SK-N-SH (cell line): ENCODE results near the gene ATXN7. TPM values are rescaled to one million over a fixed set of nuclear protein-coding genes. Genes with fewer than 3 reads are reported as not detected.

Source experiments
- CTCF ChIA-PET: fragments of 300-600, 350-600 bp; formaldehyde crosslinking; extraction: SDS; loops from one replicate; lab custom pipeline; 2021; lab: Yijun Ruan, JAX
- POLR2A ChIA-PET: fragments of 350-600 bp; sonication (Branson Sonifier 250); formaldehyde crosslinking; extraction: SDS; loops from one replicate; lab custom pipeline; 2020; ENCODE audit warnings: antibody characterized with exemption, inconsistent platforms; lab: Yijun Ruan, JAX
- DNase-seq: peaks from one replicate; pipeline ENCODE4 v3.0.0; 2012
- H2AFZ ChIP-seq: fragments of 200-600 bp; sonication (generic); 2 replicates; pipeline ENCODE4 v1.8.1; 2016; ENCODE audit warnings: antibody characterized with exemption, mild to moderate bottlenecking, low read depth
- H3F3A ChIP-seq: fragments of 200-600 bp; sonication (generic); replicated peaks from 2 replicates; pipeline ENCODE3; 2016; ENCODE audit warnings: antibody characterized with exemption, mild to moderate bottlenecking; ENCODE audit not compliant: insufficient read depth
- H3K27ac ChIP-seq, 2 experiments: fragments of 200-500 bp in 1 of 2; fragments of 200-600 bp in 1 of 2; sonication (Bioruptor generic) in 1 of 2; sonication (generic), shearing (Covaris generic) in 1 of 2; 2 replicates each; pipeline versions ENCODE4 v1.5.1 to v1.6.1; 2014 to 2016; ENCODE audit warnings: low read depth in 2 of 2, inconsistent platforms in 1 of 2, low read length in 1 of 2, mild to moderate bottlenecking in 1 of 2, mixed read lengths in 1 of 2
- H3K27me3 ChIP-seq: fragments of 200-600 bp; sonication (generic), shearing (Covaris generic); 2 replicates; pipeline ENCODE4 v1.6.1; 2016; ENCODE audit warnings: mixed run types; ENCODE audit not compliant: insufficient read depth
- H3K36me3 ChIP-seq, 2 experiments: fragments of 200-500 bp in 1 of 2; fragments of 200-600 bp in 1 of 2; sonication (Bioruptor generic) in 1 of 2; sonication (generic) in 1 of 2; replicated peaks in 1 of 2; 2 replicates each; pipeline versions ENCODE3 to v1.5.1; 2014 to 2016; ENCODE audit warnings: low read length in 1 of 2, mild to moderate bottlenecking in 1 of 2; ENCODE audit not compliant: insufficient read depth in 2 of 2, control insufficient read depth in 1 of 2
- H3K4me1 ChIP-seq, 2 experiments: fragments of 200-500 bp in 1 of 2; fragments of 200-600 bp in 1 of 2; sonication (Bioruptor generic) in 1 of 2; sonication (generic), shearing (Covaris generic) in 1 of 2; 2 replicates each; pipeline versions ENCODE4 v1.5.1 to v1.6.1; 2014 to 2016; ENCODE audit warnings: low read depth in 1 of 2, low read length in 1 of 2, mixed run types in 1 of 2; ENCODE audit not compliant: insufficient read depth in 2 of 2, control insufficient read depth in 1 of 2
- H3K4me2 ChIP-seq: fragments of 200-600 bp; sonication (generic), shearing (Covaris generic); 2 replicates; pipeline ENCODE4 v1.6.1; 2017; ENCODE audit warnings: mixed run types
- H3K4me3 ChIP-seq, 2 experiments: fragments of 200-500 bp in 1 of 2; fragments of 200-600 bp in 1 of 2; sonication (Bioruptor generic) in 1 of 2; sonication (generic), shearing (Covaris generic) in 1 of 2; 2 replicates each; pipeline versions ENCODE4 v1.5.1 to v1.8.1; 2014 to 2016; ENCODE audit warnings: low read depth in 2 of 2, inconsistent platforms in 1 of 2, low read length in 1 of 2, mild to moderate bottlenecking in 1 of 2, mixed read lengths in 1 of 2, moderate library complexity in 1 of 2
- H3K79me2 ChIP-seq: fragments of 200-600 bp; sonication (generic); 2 replicates; pipeline ENCODE4 v1.8.1; 2017; ENCODE audit warnings: mild to moderate bottlenecking; ENCODE audit not compliant: insufficient read depth
- H3K9ac ChIP-seq: fragments of 200-600 bp; sonication (generic); 2 replicates; pipeline ENCODE4 v1.6.1; 2017; ENCODE audit warnings: mixed run types
- H3K9me2 ChIP-seq: fragments of 200-600 bp; sonication (generic); 2 replicates; pipeline ENCODE4 v1.6.1; 2017; ENCODE audit warnings: mixed run types
- H3K9me3 ChIP-seq: fragments of 200-600 bp; sonication (generic); 2 replicates; pipeline ENCODE4 v1.6.1; 2017; ENCODE audit warnings: mixed run types, mild to moderate bottlenecking, moderate library complexity
- H4K20me1 ChIP-seq: fragments of 200-600 bp; sonication (generic); 2 replicates; pipeline ENCODE4 v1.6.1; 2017; ENCODE audit warnings: mild to moderate bottlenecking, mixed run types; ENCODE audit not compliant: insufficient read depth
- ELF1 ChIP-seq: IDR thresholded peaks from 2 replicates; pipeline ENCODE4 v1.4.0; 2012
- EP300 ChIP-seq, 2 experiments: IDR thresholded peaks; 2 replicates each; pipeline versions ENCODE4 v1.4.0 to v1.6.1; 2012; ENCODE audit warnings: borderline replicate concordance in 1 of 2, low read depth in 1 of 2, low read length in 1 of 2
- FOSL2 ChIP-seq: IDR thresholded peaks from 2 replicates; pipeline ENCODE4 v1.4.0; 2012; ENCODE audit warnings: low read depth, mild to moderate bottlenecking, moderate library complexity, borderline replicate concordance
- GATA2 ChIP-seq: sonication (generic); formaldehyde crosslinking; IDR thresholded peaks from 2 replicates; pipeline ENCODE4 v1.5.0; 2020; ENCODE audit warnings: mild to moderate bottlenecking, missing genetic modification reagents
- MAX ChIP-seq: IDR thresholded peaks from 2 replicates; pipeline ENCODE4 v1.4.0; 2012; ENCODE audit warnings: low read depth
- MEF2A ChIP-seq: IDR thresholded peaks from 2 replicates; pipeline ENCODE4 v1.4.0; 2012; ENCODE audit warnings: low read depth, borderline replicate concordance
- POLR2AphosphoS5 ChIP-seq: IDR thresholded peaks from 2 replicates; pipeline ENCODE4 v1.6.1; 2012; ENCODE audit warnings: low read depth, low read length
- RAD21 ChIP-seq: IDR thresholded peaks from 2 replicates; pipeline ENCODE4 v1.6.1; 2012; ENCODE audit warnings: mild to moderate bottlenecking, low read length
- REST ChIP-seq: IDR thresholded peaks from 2 replicates; pipeline ENCODE4 v1.6.1; 2012; ENCODE audit warnings: mild to moderate bottlenecking, low read depth, low read length, moderate library complexity
- RFX5 ChIP-seq: IDR thresholded peaks from 2 replicates; pipeline ENCODE4 v1.6.1; 2012; ENCODE audit warnings: mild to moderate bottlenecking, improper control_type of control experiment, low read length
- SMC3 ChIP-seq: IDR thresholded peaks from 2 replicates; pipeline ENCODE4 v1.6.1; 2012; ENCODE audit warnings: low read depth, low read length, improper control_type of control experiment
- TAF1 ChIP-seq: IDR thresholded peaks from 2 replicates; pipeline ENCODE4 v1.6.1; 2012; ENCODE audit warnings: low read depth, mild to moderate bottlenecking, low read length, moderate library complexity, borderline replicate concordance
- TCF12 ChIP-seq: IDR thresholded peaks from 2 replicates; pipeline ENCODE4 v1.4.0; 2012
- TEAD4 ChIP-seq: IDR thresholded peaks from 2 replicates; pipeline ENCODE4 v1.4.0; 2012; ENCODE audit warnings: mild to moderate bottlenecking, borderline replicate concordance; ENCODE audit not compliant: insufficient read depth
- USF1 ChIP-seq: IDR thresholded peaks from 2 replicates; pipeline ENCODE4 v1.4.0; 2012; ENCODE audit warnings: low read depth, borderline replicate concordance
- YY1 ChIP-seq: IDR thresholded peaks from 2 replicates; pipeline ENCODE4 v1.4.0; 2012; ENCODE audit warnings: low read depth, mild to moderate bottlenecking
- ZBTB33 ChIP-seq: IDR thresholded peaks from 2 replicates; pipeline ENCODE4 v1.4.0; 2012; ENCODE audit warnings: low read depth, borderline replicate concordance
- WGBS: methylation state at CpG from one replicate; pipeline ENCODE4 v1.1.6; 2017; ENCODE audit warnings: low lambda C conversion rate; 5-methylcytosine and 5-hydroxymethylcytosine counted together
- polyA plus RNA-seq, 3 experiments: library from polyadenylated mRNA; depleted of rRNA; stranded (reverse); fragments of >200 nt; gene quantifications; 2 replicates each; pipeline ENCODE4 v1.2.3, GENCODE V29; 2012
- TF ChIP-seq, protein P1 (sequence below): fragments of 150-350 bp; IDR thresholded peaks from 2 replicates; pipeline ENCODE4 v1.6.1; 2017; ENCODE audit warnings: antibody characterized with exemption, low read length, low read depth, borderline replicate concordance

Gene ATXN7
- polyA plus RNA-seq, 1 of the 3 experiments (the other 2 are of a cell fraction) = 6.2 TPM

DNA sequence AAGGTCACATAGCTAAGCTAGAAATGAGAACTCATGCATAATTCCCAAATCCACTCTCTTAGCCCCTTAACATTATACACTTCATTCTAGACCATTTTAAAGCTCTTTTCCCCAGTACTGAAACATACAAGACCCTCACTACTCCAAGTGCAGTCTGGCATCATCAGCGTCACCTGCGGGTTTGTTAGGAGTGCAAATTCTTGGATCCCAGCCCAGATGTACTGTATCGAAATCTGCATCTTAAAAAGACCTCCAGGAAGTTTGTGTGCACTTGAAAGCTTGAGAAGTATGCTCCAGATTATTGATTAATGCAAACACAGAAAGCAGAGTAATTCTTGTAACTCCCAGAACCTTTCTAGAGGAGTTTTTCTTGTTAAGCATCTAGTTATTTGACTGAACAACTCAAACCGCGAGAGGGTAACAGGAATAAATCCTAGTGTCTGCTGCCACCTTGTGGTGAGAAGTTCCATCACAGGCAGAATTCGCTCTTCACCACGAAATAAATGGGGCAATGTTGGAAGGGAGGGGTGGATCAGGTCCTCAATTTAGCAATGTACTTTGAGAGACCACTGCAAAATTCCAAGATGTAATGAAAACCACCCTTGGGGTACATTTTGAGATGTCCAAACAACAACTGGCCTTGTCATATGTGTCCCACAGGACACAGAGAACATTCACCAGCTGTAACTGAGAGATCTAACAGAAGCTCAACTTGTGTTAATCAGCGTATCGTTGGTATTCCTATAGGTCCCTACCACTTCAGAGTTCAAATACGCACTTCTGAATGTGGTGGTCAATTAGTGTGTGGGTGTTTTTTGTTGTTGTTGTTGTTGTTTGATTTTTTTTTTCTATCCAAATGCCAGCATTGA lies 45.2 kb upstream of the ATXN7 start (continued):
- 0 out of 2 replicates have a peak, but pooled peaks have one; percentile 22 for TF ChIP-seq RFX5
- no peak for TF ChIP-seq ZBTB33
- TF ChIP-seq MEF2A = no peak
- TF ChIP-seq MAX = no peak
- no peak for TF ChIP-seq EP300 (IDR thresholded peaks at IDR 0.05; ENCODE audit: borderline replicate concordance in 1 of 2, low read depth in 1 of 2, low read length in 1 of 2)
- TF ChIP-seq ELF1 = no peak
- no peak for TF ChIP-seq FOSL2
- no peak for TF ChIP-seq USF1

DNA sequence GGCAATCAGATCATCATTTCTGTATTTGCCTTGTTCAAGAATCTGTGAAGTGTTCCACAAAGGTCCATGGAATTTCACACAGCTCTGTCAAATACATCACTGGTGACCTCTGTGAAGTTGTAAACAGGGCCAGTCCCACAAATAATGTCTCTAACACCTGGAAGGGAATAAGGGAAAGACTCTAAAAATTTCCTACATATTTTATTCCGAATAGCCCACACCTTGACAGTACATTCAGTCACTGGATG lies 44.6 kb upstream of the ATXN7 start, which contains the start of gene C3orf49:
Gene C3orf49 (plus strand): TSS at position 149 of the 248 bp plus-strand sequence. CDS start 173 bp downstream, outside the sequence.
- Histone ChIP-seq H3K9me2 (no peaks in the 10 kb centered on the region), H3K4me2 (no peak within 1 kb of the TSS), H3K9ac (no peak within 1 kb of the TSS), H3K4me3 (no peak within 1 kb of the TSS; a peak in 1 of 4 replicates), H3K79me2 (no peaks in the 10 kb centered on the region), H3K4me1 (peaks cover 0 to 3% of the 10 kb centered on the region in 2 experiments; a peak in 2 of 4 replicates)
- WGBS = 100% methylated on average over 1 of the region's 1 CpG
- ChIA-PET CTCF (interaction anchor here (0.6 to 17.2 kb wide), 30 partner anchors 11 to 475 kb away, joined by 3 to 444 read pairs (median 4); partner anchors contain the start of genes ATXN7, SNTN and THOC7), POLR2A (interaction anchor here (0.6 to 1.0 kb wide), 2 partner anchors 469 to 475 kb away, joined by 3 read pairs; no protein-coding TSS in a partner anchor)
- TF ChIP-seq SMC3 (no peak), TCF12 (no peak), YY1 (no peak), MAX (no peak), EP300 (IDR thresholded peaks at IDR 0.05; ENCODE audit: borderline replicate concordance in 1 of 2, low read depth in 1 of 2, low read length in 1 of 2) (no peak), REST (no peak), TAF1 (no peak), RAD21 (no peak), POLR2AphosphoS5 (no peak), GATA2 (CRISPR knock-in tag) (no peak), TEAD4 (no peak)
- TF ChIP-seq, protein P1, sequence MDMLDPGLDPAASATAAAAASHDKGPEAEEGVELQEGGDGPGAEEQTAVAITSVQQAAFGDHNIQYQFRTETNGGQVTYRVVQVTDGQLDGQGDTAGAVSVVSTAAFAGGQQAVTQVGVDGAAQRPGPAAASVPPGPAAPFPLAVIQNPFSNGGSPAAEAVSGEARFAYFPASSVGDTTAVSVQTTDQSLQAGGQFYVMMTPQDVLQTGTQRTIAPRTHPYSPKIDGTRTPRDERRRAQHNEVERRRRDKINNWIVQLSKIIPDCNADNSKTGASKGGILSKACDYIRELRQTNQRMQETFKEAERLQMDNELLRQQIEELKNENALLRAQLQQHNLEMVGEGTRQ = no peak
- TF ChIP-seq, all 33 proteins: peak for 0
- Histone ChIP-seq H4K20me1 (no peaks in the 10 kb centered on the region), H3K9me3 (no peaks in the 10 kb centered on the region), H3F3A (peaks cover 5% of the 10 kb centered on the region), H3K27ac (no peak within 1 kb of the TSS), H3K27me3 (no peaks in the 10 kb centered on the region), H2AFZ (no peak within 1 kb of the TSS), H3K36me3 (no peaks in the 10 kb centered on the region)
- no peak for DNase-seq
